ENCODE results near the gene AQP5.

Gene AQP5

GRCh38 chr12:49960474-49961110, 1.1 kb upstream of the AQP5 start:
- no peak for DNase-seq (ENCODE audit: low read depth, low spot score)
- no peak overlapping the region for H3K4me3 ChIP-seq (ENCODE audit: low read length)

GRCh38 chr12:49961993-49962764, 507 bp downstream of the AQP5 start:
- H3K4me3 ChIP-seq (ENCODE audit: low read length) = no peak overlapping the region
- no peak for DNase-seq (ENCODE audit: low read depth, low spot score)

GRCh38 chr12:49962861-49963765, 1.4 kb downstream of the AQP5 start:
- no peak for DNase-seq (ENCODE audit: low read depth, low spot score)
- no peak overlapping the region for H3K4me3 ChIP-seq (ENCODE audit: low read length)

- H3K4me3 ChIP-seq (ENCODE audit: low read length) = no peak overlapping the region
- DNase-seq (ENCODE audit: low read depth, low spot score) = no peak
These were observed 2.5 kb downstream of the AQP5 start for GRCh38 chr12:49963976-49964815.

GRCh38 chr12:49964849-49965624, 3.4 kb downstream of the AQP5 start:
- H3K4me3 ChIP-seq (ENCODE audit: low read length) = no peak overlapping the region
- DNase-seq (ENCODE audit: low read depth, low spot score) = no peak

GRCh38 chr12:49965836-49966235, 4.2 kb downstream of the AQP5 start:
- DNase-seq (ENCODE audit: low read depth, low spot score) = no peak

GRCh38 chr12:49966511-49967041, 4.9 kb downstream of the AQP5 start:
- H3K4me3 ChIP-seq (ENCODE audit: low read length) = no peak overlapping the region
- DNase-seq (ENCODE audit: low read depth, low spot score) = no peak

More at GRCh38 chr12:49965836-49966235, 4.2 kb downstream of the AQP5 start:
- no peak overlapping the region for H3K4me3 ChIP-seq (ENCODE audit: low read length)

- H3K4me3 ChIP-seq (ENCODE audit: low read length) = peak overlapping the region; percentile 60
- peak; percentile 73 for DNase-seq (ENCODE audit: low read depth, low spot score)
These were observed 5.5 kb downstream of the AQP5 start for GRCh38 chr12:49967042-49967776.

- DNase-seq (ENCODE audit: low read depth, low spot score) = no peak
- H3K4me3 ChIP-seq (ENCODE audit: low read length) = peak overlapping the region; percentile 60
These were observed 6.1 kb downstream of the AQP5 start for GRCh38 chr12:49967777-49968250.

- no peak overlapping the region for H3K4me3 ChIP-seq (ENCODE audit: low read length)
These were observed 6.8 kb downstream of the AQP5 start for GRCh38 chr12:49968471-49968870.

GRCh38 chr12:49969027-49969426, 7.4 kb downstream of the AQP5 start:
- DNase-seq (ENCODE audit: low read depth, low spot score) = no peak
- H3K4me3 ChIP-seq (ENCODE audit: low read length) = no peak overlapping the region

More at GRCh38 chr12:49968471-49968870, 6.8 kb downstream of the AQP5 start:
- no peak for DNase-seq (ENCODE audit: low read depth, low spot score)

GRCh38 chr12:49969651-49970429, 8.2 kb downstream of the AQP5 start:
- no peak overlapping the region for H3K4me3 ChIP-seq (ENCODE audit: low read length)
- no peak for DNase-seq (ENCODE audit: low read depth, low spot score)

GRCh38 chr12:49970658-49971057, 9.0 kb downstream of the AQP5 start:
- no peak for DNase-seq (ENCODE audit: low read depth, low spot score)
- no peak overlapping the region for H3K4me3 ChIP-seq (ENCODE audit: low read length)

GRCh38 chr12:49971141-49971540, 9.5 kb downstream of the AQP5 start:
- DNase-seq (ENCODE audit: low read depth, low spot score) = no peak
- no peak overlapping the region for H3K4me3 ChIP-seq (ENCODE audit: low read length)

GRCh38 chr12:49972129-49972528, 10.5 kb downstream of the AQP5 start:
- no peak for DNase-seq (ENCODE audit: low read depth, low spot score)
- H3K4me3 ChIP-seq (ENCODE audit: low read length) = no peak overlapping the region

- DNase-seq (ENCODE audit: low read depth, low spot score) = no peak
- no peak within 1 kb of the TSS for H3K4me3 ChIP-seq (ENCODE audit: low read length)
These were observed 11.1 kb downstream of the AQP5 start, which contains the start of gene AQP6 for GRCh38 chr12:49972641-49973360. Gene AQP6, plus strand, starts transcription at chr12:49972947. Its CDS starts 227 bp downstream, at chr12:49973174.

Data from Jurkat, Clone E6-1 (cell line).